ENCODE results near the gene SCN2B.
A peak's percentile ranks its signal among the peaks of the same experiment; 100 is the strongest.

GRCh38 chr11:118152020-118152551 lies 24.4 kb downstream of the SCN2B start:
- TF ChIP-seq CTCF (conservative IDR thresholded peaks at IDR 0.05 in 1 of 2, IDR thresholded peaks at IDR 0.05 in 1 of 2; ENCODE audit: low read depth in 1 of 2, low read length in 2 of 2) (no peak), EZH2 (IDR thresholded peaks at IDR 0.05; ENCODE audit: low read length, missing control alignments) (peak; percentile 67)

All from fibroblast of lung (primary cell).